Heart right ventricle (tissue), 16 donors: ENCODE results near the gene ECD. TPM values are rescaled to one million over a fixed set of nuclear protein-coding genes. Genes with fewer than 3 reads are reported as not detected.

Experiments
- ATAC-seq, 8 donors: fragments of 200-7000 bp; cut with Tn5 transposase; one replicate each; pipeline ENCODE4 v1.9.1; 2020; ENCODE audit warnings: mild to moderate bottlenecking in 8 of 8, moderate library complexity in 8 of 8, moderate number of reproducible peaks in 1 of 8
- DNase-seq, 2 donors: peaks; one replicate each; pipeline ENCODE4 v3.0.0-alpha.2; 2020
- H3K27ac ChIP-seq, 10 donors: fragments of 200-600 bp; sonication (generic) in 2 of 10; one replicate each; pipeline versions ENCODE4 v1.5.0 to v1.8.0; 2020 to 2022; ENCODE audit warnings: mild to moderate bottlenecking in 3 of 10
- H3K27me3 ChIP-seq, 7 donors: fragments of 200-600 bp; one replicate each; pipeline ENCODE4 v1.8.0; 2021 to 2022; ENCODE audit warnings: mild to moderate bottlenecking in 2 of 7
- H3K36me3 ChIP-seq, 9 donors: fragments of 200-600 bp; sonication (generic) in 1 of 9; one replicate each; pipeline versions ENCODE4 v1.5.0 to v1.8.0; 2020 to 2022; ENCODE audit warnings: mild to moderate bottlenecking in 2 of 9
- H3K4me1 ChIP-seq, 9 donors: fragments of 200-600 bp; sonication (generic) in 1 of 9; one replicate each; pipeline versions ENCODE4 v1.5.0 to v1.8.0; 2020 to 2022; ENCODE audit warnings: mild to moderate bottlenecking in 4 of 9
- H3K4me3 ChIP-seq, 10 donors: fragments of 200-600 bp; sonication (generic) in 2 of 10; one replicate each; pipeline versions ENCODE4 v1.5.0 to v1.8.0; 2020 to 2022; ENCODE audit warnings: mild to moderate bottlenecking in 7 of 10, moderate library complexity in 2 of 10
- H3K9me3 ChIP-seq, 11 donors: fragments of 200-600 bp in 10 of 11; sonication (generic) in 2 of 11; one replicate each; pipeline versions ENCODE4 v1.5.0 to v1.8.0; 2013 to 2022; ENCODE audit warnings: mild to moderate bottlenecking in 2 of 11, control low read depth in 1 of 11, moderate library complexity in 1 of 11
- CTCF ChIP-seq, 9 donors: fragments of 200-600 bp; sonication (generic) in 2 of 9; IDR thresholded peaks; one replicate each; pipeline versions ENCODE4 v1.5.0 to v1.8.0; 2021 to 2022; ENCODE audit warnings: antibody characterized with exemption in 9 of 9, mild to moderate bottlenecking in 5 of 9, moderate library complexity in 1 of 9
- WGBS, 2 donors: extraction: QIAGEN DNeasy Blood & Tissue Kit; methylation state at CpG; one replicate each; pipeline ENCODE4 v1.1.7; 2013; ENCODE audit warnings: inconsistent platforms in 1 of 2; 5-methylcytosine and 5-hydroxymethylcytosine counted together
- intact Hi-C, 10 donors: fragments of 100-400 bp; cut with DNase I; formaldehyde crosslinking; loops; one replicate each; pipeline versions ENCODE4 v1.11.1 to v1.14.2; 2022
- polyA plus RNA-seq, 2 donors: library from polyadenylated mRNA; stranded (reverse); fragments of 200-250 nt; gene quantifications; one replicate each; pipeline ENCODE4 v1.2.3, GENCODE V29; 2013
- total RNA-seq, 10 donors: library from RNA; stranded (reverse); fragmentation: NEBNext Ultra II Directional in 3 of 10; extraction: Animal tissue kit (Norgen Biotek cat#: 25700) in 3 of 10; gene quantifications; one replicate each; pipeline versions ENCODE4 v1.2.1 to v1.2.4, GENCODE V29; 2021 to 2023
- donor health status: Arrhythmogenic right ventricular cardiomyopathy.
- donor health status: ischemic (EF 13 %, LVEDD 7.1; RV severe dilation, severe dysfunction).
- donor health status: healthy with polysubstance abuse.
- donor health status: DM: no; HTN: yes; CAD: no.
- donor health status: DM: no; HTN: no; CAD: no.
- donor health status: ischemic (EF 25% LVEDD 6.9; RV normal size, moderate dysfunction).
- donor health status: ischemic (EF 25% LVEDD 5.7; RV mildly dilated, moderate dysfunction).
- donor health status: healthy.
- donor health status: DM: yes; HTN: yes; CAD: no.
- donor health status: Ischemic cardiomyopathy.
- donor health status: ischemic (EF 35%, LVEDD 5.7; RV mildly dilated, moderate dysfunction).
- donor health status: nonischemic (EF 11% LVEDD 7.7; RV severe dilation, severe dysfunction).
- donor health status: DM: yes; HTN: yes; CAD: no.
- donor health status: PGD.
- donor health status: ischemic (EF 29% LVEDD 5.4; RV normal size, mild dysfunction).
- donor health status: nonischemic (EF 23%, LVEDD 6.1; RV moderate dilation, normal function).

Gene ECD
- total and polyA plus RNA-seq, 12 donors = 5.8 to 22.9 (median 18.2) TPM

DNA sequence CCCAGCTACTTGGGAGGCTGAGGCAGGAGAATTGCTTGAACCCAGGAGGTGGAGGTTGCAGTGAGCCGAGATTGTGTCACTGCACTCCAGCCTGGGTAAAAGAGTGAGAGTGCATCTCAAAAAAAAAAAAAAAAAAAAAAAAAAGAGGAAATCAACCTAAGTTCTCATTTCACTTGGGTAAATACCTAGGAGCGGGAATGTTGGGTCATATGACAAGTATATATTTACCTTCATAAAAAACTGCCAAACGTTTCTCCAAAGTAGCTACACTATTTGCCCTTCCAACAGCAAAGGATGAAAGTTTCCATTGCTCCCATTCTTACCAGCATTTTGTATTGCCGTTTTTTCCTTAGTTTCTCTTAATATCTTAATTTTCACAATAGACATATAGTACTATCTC is 81.0 kb downstream of the ECD start:
- no peak for DNase-seq
- 77 to 80% methylated on average over 4 of the region's 4 CpGs for WGBS, 2 donors
- peaks cover 0 to 71% (median 32%) of the 10 kb centered on the region in 9 donors for H3K4me1 ChIP-seq
- no peak overlapping the region for H3K4me3 ChIP-seq
- ATAC-seq = no peak
- no peaks in the 10 kb centered on the region for H3K9me3 ChIP-seq
- intact Hi-C loops = no loop called here
- TF ChIP-seq CTCF (IDR thresholded peaks at IDR 0.05) = no peak
- H3K36me3 ChIP-seq = peaks cover 0 to 16% (median 0%) of the 10 kb centered on the region in 9 donors
- peak overlapping the region in 1 of 10 donors; percentile 12 for H3K27ac ChIP-seq
- no peaks in the 10 kb centered on the region for H3K27me3 ChIP-seq

DNA sequence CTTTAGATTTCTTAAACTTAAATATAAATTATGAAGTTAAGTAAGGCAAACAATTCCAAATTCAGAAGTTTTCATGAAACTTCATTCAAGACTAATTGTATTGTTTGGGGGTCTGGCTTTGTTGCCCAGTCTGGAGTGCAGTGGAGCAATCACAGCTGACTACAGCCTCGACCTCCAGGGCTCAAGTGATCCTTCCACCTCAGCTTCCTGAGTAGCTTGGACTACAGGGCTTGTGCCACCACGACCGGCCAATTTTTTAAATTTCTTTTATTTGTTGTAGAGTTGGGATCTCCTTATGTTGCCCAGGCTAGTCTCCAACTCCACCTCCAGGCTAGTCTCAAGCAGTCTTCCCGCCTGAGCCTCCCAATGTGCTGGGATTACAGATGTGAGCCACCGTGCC is 83.6 kb downstream of the ECD start:
- H3K4me1 ChIP-seq = peaks cover 0 to 60% (median 32%) of the 10 kb centered on the region in 9 donors
- peak overlapping the region in 1 of 10 donors; percentile 56 for H3K27ac ChIP-seq
- intact Hi-C loops = no loop called here
- no peak for TF ChIP-seq CTCF (IDR thresholded peaks at IDR 0.05)
- 88 to 89% methylated on average over 5 of the region's 5 CpGs for WGBS, 2 donors
- no peaks in the 10 kb centered on the region for H3K9me3 ChIP-seq
- DNase-seq (no peak), ATAC-seq (no peak)
- peaks cover 0 to 4% (median 0%) of the 10 kb centered on the region in 9 donors for H3K36me3 ChIP-seq
- no peak overlapping the region for H3K4me3 ChIP-seq
- H3K27me3 ChIP-seq = no peaks in the 10 kb centered on the region

Other genes with a start within 250 kb of the ECD start
- gene PLA2G12B, start 213.2 kb downstream of the ECD start, total RNA-seq = under 1 TPM in 3 of 10 donors, not detected in 7; 0.52 to 0.92 (median 0.52) TPM
- under 1 TPM; 0.06 to 0.29 TPM for gene PLA2G12B, start 213.2 kb downstream of the ECD start, polyA plus RNA-seq
- 10 to 100 TPM; 44.4 to 67.3 (median 51.5) TPM for gene P4HA1, start 71.1 kb downstream of the ECD start, total RNA-seq
- gene P4HA1, start 71.1 kb downstream of the ECD start, polyA plus RNA-seq = 10 to 100 TPM; 17.3 to 20.8 TPM
- 1 to 10 TPM; 1.8 to 5.2 (median 4.0) TPM for gene NUDT13, start 57.6 kb downstream of the ECD start, total RNA-seq
- 10 to 100 TPM in 1 of 2 donors, 1 to 10 TPM in 1; 1.4 to 11.0 TPM for gene NUDT13, start 57.6 kb downstream of the ECD start, polyA plus RNA-seq
- 10 to 100 TPM; 12.2 to 19.7 (median 16.7) TPM for gene FAM149B1, start 111 bp upstream of the ECD start, total RNA-seq
- gene FAM149B1, start 111 bp upstream of the ECD start, polyA plus RNA-seq = 10 to 100 TPM in 1 of 2 donors, 1 to 10 TPM in 1; 8.0 to 27.0 TPM
- gene DNAJC9, start 79.2 kb upstream of the ECD start, total RNA-seq = 10 to 100 TPM in 1 of 10 donors, 1 to 10 TPM in 9; 5.6 to 11.2 (median 7.5) TPM
- 1 to 10 TPM; 6.8 to 9.9 TPM for gene DNAJC9, start 79.2 kb upstream of the ECD start, polyA plus RNA-seq
- 100 to 1,000 TPM in 9 of 10 donors, 10 to 100 TPM in 1; 95.5 to 115 (median 106) TPM for gene MRPS16, start 84.6 kb upstream of the ECD start, total RNA-seq
- gene MRPS16, start 84.6 kb upstream of the ECD start, polyA plus RNA-seq = 10 to 100 TPM; 65.4 to 88.5 TPM
- gene CFAP70, start 190.9 kb upstream of the ECD start, total RNA-seq = 1 to 10 TPM in 9 of 10 donors, under 1 TPM in 1; 0.87 to 3.9 (median 1.9) TPM
- gene CFAP70, start 190.9 kb upstream of the ECD start, polyA plus RNA-seq = 1 to 10 TPM in 1 of 2 donors, under 1 TPM in 1; 0.25 to 5.4 TPM
- 100 to 1,000 TPM; 104 to 163 (median 149) TPM for gene ANXA7, start 246.1 kb upstream of the ECD start, total RNA-seq
- gene ANXA7, start 246.1 kb upstream of the ECD start, polyA plus RNA-seq = 10 to 100 TPM; 33.4 to 69.7 TPM